Thyroid gland (tissue), 4 donors: ENCODE measurements around the gene LRRC2. TPM values are rescaled to one million over a fixed set of nuclear protein-coding genes. Genes with fewer than 3 reads are reported as not detected.
A peak's percentile ranks its signal among the peaks of the same experiment; 100 is the strongest.

ENCODE experiments used
- DNase-seq, 2 donors: peaks; one replicate each; pipeline ENCODE4 v3.0.0-alpha.2; 2019
- H3K27ac ChIP-seq, 3 donors: fragments of 200-600 bp; sonication (generic); 1 replicate in 2 of 3; 2 replicates in 1 of 3; pipeline ENCODE4 v1.5.1; 2016 to 2019; ENCODE audit warnings: mild to moderate bottlenecking in 1 of 3, moderate library complexity in 1 of 3
- H3K27me3 ChIP-seq: fragments of 200-600 bp; sonication (generic); one replicate; pipeline ENCODE4 v1.5.1; 2019
- H3K36me3 ChIP-seq, 2 donors: fragments of 200-600 bp; sonication (generic); one replicate each; pipeline ENCODE4 v1.5.1; 2016 to 2019
- H3K4me1 ChIP-seq, 2 donors: fragments of 200-600 bp; sonication (generic); one replicate each; pipeline ENCODE4 v1.5.1; 2017 to 2019
- H3K4me3 ChIP-seq, 3 donors: fragments of 200-600 bp; sonication (generic); replicated peaks in 1 of 3; 1 replicate in 2 of 3; 2 replicates in 1 of 3; pipeline ENCODE4 v1.5.1; 2016; ENCODE audit warnings: mild to moderate bottlenecking in 1 of 3
- H3K9me3 ChIP-seq: fragments of 200-600 bp; sonication (generic); one replicate; pipeline ENCODE4 v1.5.1; 2017
- CTCF ChIP-seq, 6 experiments: fragments of 200-600 bp in 3 of 6; fragments of 450-650 bp in 3 of 6; sonication (generic) in 3 of 6; IDR thresholded peaks; one replicate each; pipeline ENCODE4 v1.5.1; 2016 to 2019; ENCODE audit warnings: antibody characterized with exemption in 6 of 6, mild to moderate bottlenecking in 2 of 6, inconsistent platforms in 1 of 6, moderate library complexity in 1 of 6
- POLR2A ChIP-seq, 2 donors: fragments of 450-650 bp; IDR thresholded peaks; one replicate each; pipeline ENCODE4 v1.6.1; 2017; ENCODE audit warnings: antibody characterized with exemption in 2 of 2, mild to moderate bottlenecking in 2 of 2, moderate library complexity in 1 of 2
- WGBS, 2 donors: methylation state at CpG; one replicate each; pipeline ENCODE4 v1.1.5; 2017; 5-methylcytosine and 5-hydroxymethylcytosine counted together
- intact Hi-C: fragments of 100-400 bp; cut with DNase I; formaldehyde crosslinking; loops from one replicate; pipeline ENCODE4 v1.15.1; 2023
- total RNA-seq, 4 donors: library from RNA; depleted of rRNA; stranded (reverse); fragments of >200 nt; gene quantifications; one replicate each; pipeline ENCODE4 v1.2.3, GENCODE V29; 2016

Gene LRRC2
- total RNA-seq, 4 donors from 2014 or later: 25.0 to 37.4 (median 31.0) TPM

GRCh38 chr3:46485779-46486175, 80.3 kb downstream of the LRRC2 start:
- H3K36me3 ChIP-seq: no peaks in the 10 kb centered on the region
- WGBS, 2 donors: 47 to 64% methylated on average over 4 of the region's 4 CpGs
- TF ChIP-seq POLR2A (IDR thresholded peaks at IDR 0.05): peak in 1 of 2 donors; percentile 32
- TF ChIP-seq CTCF (IDR thresholded peaks at IDR 0.05): no peak
- no peak overlapping the region for H3K4me3 ChIP-seq
- peaks cover 42 to 51% of the 10 kb centered on the region in 2 donors for H3K4me1 ChIP-seq
- peak; percentile 89 to 90 for DNase-seq
- no peaks in the 10 kb centered on the region for H3K27me3 ChIP-seq
- H3K27ac ChIP-seq: peak overlapping the region; percentile 98 to 100 (median 99)
- intact Hi-C loops: no loop called here
- H3K9me3 ChIP-seq: no peaks in the 10 kb centered on the region

DNA sequence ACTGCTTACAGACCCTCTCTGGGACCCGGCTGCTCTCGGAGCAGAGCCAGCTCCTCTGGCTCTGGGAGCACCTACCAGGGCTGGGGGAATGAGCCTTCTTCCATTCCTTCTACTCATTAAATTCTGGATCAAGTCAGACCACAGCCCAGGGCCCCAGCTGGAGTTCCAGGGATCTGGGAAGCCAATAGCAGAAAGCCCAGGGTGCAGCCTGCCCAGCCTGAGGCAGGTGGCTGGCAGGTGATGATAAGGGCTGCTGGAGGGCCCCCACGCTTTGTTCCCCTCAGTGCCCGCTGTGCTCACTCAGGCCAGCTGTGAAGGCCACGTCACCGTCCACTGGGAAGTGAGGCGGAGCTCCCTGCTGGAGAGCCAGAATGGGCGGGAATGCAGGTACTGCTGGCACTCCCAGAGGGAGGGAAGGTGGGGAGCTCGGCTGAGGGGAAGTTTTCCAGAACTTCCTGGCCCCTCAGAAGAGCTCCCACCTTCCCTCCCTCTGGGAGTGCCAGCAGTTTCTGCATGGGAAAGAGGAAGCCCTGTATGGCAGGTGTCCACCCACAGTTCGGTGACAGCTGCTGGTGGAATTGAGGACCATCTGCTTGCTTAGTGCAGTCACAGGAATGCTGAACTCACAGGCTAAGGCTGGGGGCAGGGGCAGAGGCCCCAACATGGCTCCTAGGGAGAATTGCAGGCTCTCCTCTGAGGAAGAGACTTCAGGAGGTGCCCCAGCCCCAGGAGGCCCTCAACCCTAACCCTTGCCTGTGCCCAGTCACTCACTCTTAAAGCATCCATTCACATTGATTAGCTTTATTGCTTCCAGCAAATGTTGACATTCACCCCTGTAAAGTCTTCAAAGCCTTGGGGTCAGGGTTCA, 81.0 kb downstream of the LRRC2 start:
- Histone ChIP-seq H3K36me3 (no peaks in the 10 kb centered on the region), H3K9me3 (no peaks in the 10 kb centered on the region), H3K27ac (peak overlapping the region; percentile 98 to 100 (median 99)), H3K4me1 (peaks cover 42 to 51% of the 10 kb centered on the region in 2 donors), H3K27me3 (no peaks in the 10 kb centered on the region), H3K4me3 (no peak overlapping the region)
- peak; percentile 97 to 98 for DNase-seq
- intact Hi-C loops: no loop called here
- TF ChIP-seq CTCF (IDR thresholded peaks at IDR 0.05) (no peak), POLR2A (IDR thresholded peaks at IDR 0.05) (peak in 1 of 2 donors; percentile 96)
- 19 to 22% methylated on average over 8 to 10 of the region's 10 CpGs for WGBS, 2 donors

GRCh38 chr3:46484388-46484787, 81.7 kb downstream of the LRRC2 start:
- intact Hi-C loops: no loop called here
- Histone ChIP-seq H3K4me3 (no peak overlapping the region), H3K27me3 (no peaks in the 10 kb centered on the region), H3K9me3 (no peaks in the 10 kb centered on the region), H3K4me1 (peaks cover 42 to 47% of the 10 kb centered on the region in 2 donors), H3K27ac (peak overlapping the region; percentile 98 to 100 (median 99)), H3K36me3 (no peaks in the 10 kb centered on the region)
- no peak for DNase-seq
- no peak for TF ChIP-seq POLR2A (IDR thresholded peaks at IDR 0.05)
- no peak for TF ChIP-seq CTCF (IDR thresholded peaks at IDR 0.05)
- 89 to 100% methylated on average over 1 of the region's 1 CpG for WGBS, 2 donors

- 93 to 96% methylated on average over 2 of the region's 2 CpGs for WGBS, 2 donors
- no peak for DNase-seq
Observed at GRCh38 chr3:46483825-46484224, 82.3 kb downstream of the LRRC2 start.

DNA sequence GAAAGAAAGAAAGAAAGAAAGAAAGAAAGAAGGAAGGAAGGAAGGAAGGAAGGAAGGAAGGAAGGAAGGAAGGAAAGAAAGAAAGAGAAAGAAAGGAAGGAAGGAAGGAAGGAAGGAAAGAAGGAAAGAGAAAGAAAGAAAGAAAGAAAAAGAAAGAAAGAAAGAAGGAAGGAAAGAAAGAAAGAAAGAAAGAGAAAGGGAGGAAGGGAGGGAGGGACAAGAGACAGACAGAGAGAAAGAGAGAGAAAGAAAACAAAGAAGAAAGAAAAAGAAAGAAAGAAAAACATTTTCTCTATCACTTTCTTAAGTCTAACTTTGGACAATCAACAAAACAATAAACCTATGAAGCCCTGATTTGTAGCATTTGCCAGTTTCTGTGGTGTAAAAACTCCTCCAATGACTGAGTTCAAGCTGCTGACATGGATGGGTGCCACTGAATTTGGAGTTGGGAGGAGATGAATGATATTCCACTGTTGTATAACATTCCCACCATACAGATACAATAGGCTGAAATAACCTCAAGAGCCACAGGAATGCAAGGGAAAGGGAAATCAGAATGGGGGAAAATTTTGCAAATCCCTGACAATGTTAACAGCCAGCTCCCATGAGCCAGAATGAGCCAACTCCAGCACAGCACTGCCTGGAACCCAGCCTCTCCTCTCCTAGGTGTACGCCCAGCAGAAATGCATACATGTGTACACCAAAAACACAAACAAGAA, 83.3 kb downstream of the LRRC2 start:
- Histone ChIP-seq H3K27me3 (no peaks in the 10 kb centered on the region), H3K27ac (peak overlapping the region; percentile 98 to 100 (median 99)), H3K36me3 (no peaks in the 10 kb centered on the region), H3K9me3 (no peaks in the 10 kb centered on the region), H3K4me1 (peaks cover 36 to 38% of the 10 kb centered on the region in 2 donors), H3K4me3 (no peak overlapping the region)
- intact Hi-C loops: no loop called here
- TF ChIP-seq CTCF (IDR thresholded peaks at IDR 0.05): no peak
- 83 to 95% methylated on average over 1 of the region's 1 CpG for WGBS, 2 donors
- no peak for DNase-seq

More at GRCh38 chr3:46483825-46484224, 82.3 kb downstream of the LRRC2 start:
- Histone ChIP-seq H3K27ac (peak overlapping the region; percentile 98 to 100 (median 99)), H3K4me1 (peaks cover 38 to 41% of the 10 kb centered on the region in 2 donors), H3K36me3 (no peaks in the 10 kb centered on the region), H3K9me3 (no peaks in the 10 kb centered on the region), H3K4me3 (no peak overlapping the region), H3K27me3 (no peaks in the 10 kb centered on the region)
- no peak for TF ChIP-seq POLR2A (IDR thresholded peaks at IDR 0.05)
- intact Hi-C loops: no loop called here
